Measurements from ENCODE around the gene CARD19. TPM values are rescaled to one million over a fixed set of nuclear protein-coding genes. Genes with fewer than 3 reads are reported as not detected.

The CARD19 gene
- total RNA-seq, 1 experiment from 2014 or later, result 54.5 TPM

GRCh38 chr9:93065135-93065720, 30.8 kb upstream of the CARD19 start (continued):
- TF ChIP-seq REST (IDR thresholded peaks at IDR 0.05; ENCODE audit: low read depth), result no peak
- TF ChIP-seq ZBTB33 (IDR thresholded peaks at IDR 0.05; ENCODE audit: extremely low read depth, insufficient replicate concordance, low read length), result no peak
- no peak for TF ChIP-seq FOSL1 (IDR thresholded peaks at IDR 0.05; ENCODE audit: low read depth)
- TF ChIP-seq EGR1 (IDR thresholded peaks at IDR 0.05; ENCODE audit: low read depth), result no peak

GRCh38 chr9:93066978-93067603, 28.9 kb upstream of the CARD19 start:
- no peak overlapping the region for H3K27ac ChIP-seq (ENCODE audit: low read depth, low read length)
- no peaks in the 10 kb centered on the region for H3K36me3 ChIP-seq (ENCODE audit: control insufficient read depth in 1 of 2, insufficient read depth in 2 of 2, low read length in 2 of 2)
- H3K9me3 ChIP-seq (ENCODE audit: control insufficient read depth in 1 of 2, insufficient read depth in 1 of 2, low read depth in 1 of 2, low read length in 2 of 2), result no peaks in the 10 kb centered on the region
- H3K4me2 ChIP-seq (ENCODE audit: low read length), result no peak overlapping the region
- peaks cover 0 to 8% of the 10 kb centered on the region in 2 experiments; a peak in 1 of 4 replicates for H3K4me1 ChIP-seq (ENCODE audit: control insufficient read depth in 1 of 2, insufficient read depth in 2 of 2, low read length in 2 of 2)
- H3K4me3 ChIP-seq (replicated peaks in 1 of 2; ENCODE audit: low read depth in 1 of 2, low read length in 2 of 2), result no peak overlapping the region
- ChIA-PET CTCF (no interaction called here), POLR2A (no interaction called here), RAD21 (ENCODE audit: low non-redundant PET in 1 of 2, low total read pairs in 2 of 2, uncharacterized antibody in 2 of 2, unreplicated experiment in 2 of 2) (no interaction called here)
- no peaks in the 10 kb centered on the region for H3K27me3 ChIP-seq (ENCODE audit: insufficient read depth, low read length)
- no TSS peak for BruUV-seq (replicated peaks)
- ATAC-seq (no peak), DNase-seq (ENCODE audit: low read depth, low spot score) (no peak)
- H3K9me2 ChIP-seq (ENCODE audit: insufficient read depth), result no peaks in the 10 kb centered on the region
- H4K20me1 ChIP-seq (ENCODE audit: insufficient read depth), result no peaks in the 10 kb centered on the region
- intact Hi-C loops (cut with micrococcal nuclease), result no loop called here
- no peak overlapping the region for H3K9ac ChIP-seq (ENCODE audit: low read length)
- H2AFZ ChIP-seq (ENCODE audit: low read depth, low read length, poor library complexity, severe bottlenecking), result no peak overlapping the region
- no peaks in the 10 kb centered on the region for H3K79me2 ChIP-seq (ENCODE audit: insufficient read depth, low read length)
- TF ChIP-seq RAD21 (IDR thresholded peaks at IDR 0.05; ENCODE audit: low read depth), result no peak
- no peak for TF ChIP-seq CTCF (IDR thresholded peaks at IDR 0.05 in 2 of 3, conservative IDR thresholded peaks at IDR 0.05 in 1 of 3; ENCODE audit: borderline replicate concordance in 1 of 3, insufficient read depth in 1 of 3, low read depth in 2 of 3, low read length in 2 of 3)
- TF ChIP-seq POLR2A (IDR thresholded peaks at IDR 0.05; ENCODE audit: borderline replicate concordance, extremely low read depth, insufficient read depth, insufficient read length), result no peak
- no peak for TF ChIP-seq EZH2 (IDR thresholded peaks at IDR 0.05)
- no peak for TF ChIP-seq FOSL1 (IDR thresholded peaks at IDR 0.05; ENCODE audit: low read depth)
- TF ChIP-seq ATF3 (IDR thresholded peaks at IDR 0.05), result no peak
- no peak for TF ChIP-seq ELF1 (IDR thresholded peaks at IDR 0.05; ENCODE audit: borderline replicate concordance, low read depth)
- TF ChIP-seq SRF (IDR thresholded peaks at IDR 0.05; ENCODE audit: low read depth), result no peak
- no peak for TF ChIP-seq POLR2AphosphoS5 (IDR thresholded peaks at IDR 0.05; ENCODE audit: low read depth, low read length)
- no peak for TF ChIP-seq YY1 (IDR thresholded peaks at IDR 0.05; ENCODE audit: extremely low read depth, insufficient replicate concordance, low read depth, low read length)
